Measurements from ENCODE around the gene CAPN12. TPM values are rescaled to one million over a fixed set of nuclear protein-coding genes. Genes with fewer than 3 reads are reported as not detected.

CAPN12 gene
- total and polyA plus RNA-seq, 2 of the 8 experiments (the other 6 are each of a cell fraction or from before 2014, with no cell fraction given) = 8.8 to 20.0 TPM

DNA sequence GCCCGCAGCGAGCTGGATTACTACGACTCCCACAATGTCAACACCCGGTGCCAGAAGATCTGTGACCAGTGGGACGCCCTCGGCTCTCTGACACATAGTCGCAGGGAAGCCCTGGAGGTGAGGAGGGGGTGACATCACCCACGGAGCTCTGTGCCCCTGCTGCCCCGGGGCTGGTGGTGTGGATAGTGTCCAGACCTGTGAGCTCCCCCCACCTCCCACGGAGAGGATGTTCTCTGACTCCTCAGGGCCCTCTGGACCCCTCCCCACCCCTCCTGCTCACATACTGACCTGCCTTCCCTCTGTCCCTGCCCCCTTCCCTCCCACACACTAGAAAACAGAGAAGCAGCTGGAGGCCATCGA is 20.7 kb downstream of the CAPN12 start:
- no peak overlapping the region for H4K91ac ChIP-seq (replicated peaks; ENCODE audit: insufficient read length, low read length)
- H3K23me2 ChIP-seq (ENCODE audit: low read depth, low read length) = no peaks in the 10 kb centered on the region; the same call in 1 of the 2 replicates
- no peaks in the 10 kb centered on the region for H3K4me1 ChIP-seq (replicated peaks in 1 of 4; ENCODE audit: control insufficient read depth in 3 of 4, insufficient read depth in 4 of 4, low read length in 3 of 4)
- no peak overlapping the region for H2BK5ac ChIP-seq (ENCODE audit: low read depth, low read length)
- H3K4me3 ChIP-seq (ENCODE audit: extremely low read depth in 1 of 4, insufficient read depth in 2 of 4, low read depth in 3 of 4, low read length in 4 of 4) = no peak overlapping the region
- FAIRE-seq = no peak
- H3K56ac ChIP-seq (replicated peaks; ENCODE audit: insufficient read length, low read depth, low read length) = no peak overlapping the region
- H4K5ac ChIP-seq (ENCODE audit: insufficient read length, low read depth, low read length) = no peak overlapping the region
- no peak overlapping the region for H3K23ac ChIP-seq (ENCODE audit: insufficient read length)
- no peak overlapping the region for H2BK12ac ChIP-seq (ENCODE audit: low read depth, low read length)
- H3K36me3 ChIP-seq (ENCODE audit: control insufficient read depth in 2 of 4, insufficient read depth in 4 of 4, low read length in 3 of 4) = peaks cover 30 to 82% (median 66%) of the 10 kb centered on the region in 4 experiments; a peak in 7 of 8 replicates
- H3K4ac ChIP-seq (replicated peaks; ENCODE audit: insufficient read length, low read depth, low read length) = no peak overlapping the region
- H2AK5ac ChIP-seq (ENCODE audit: low read depth, low read length) = no peak overlapping the region
- no peak overlapping the region for H2AFZ ChIP-seq (ENCODE audit: low read length)
- ChIA-PET CTCF (ENCODE audit: partially characterized antibody) (interaction anchor here (0.7 to 3.3 kb wide), 14 partner anchors 10 to 339 kb away, joined by 3 to 11 read pairs (median 4); no protein-coding TSS in a partner anchor), POLR2A (ENCODE audit: partially characterized antibody) (interaction anchor here (1.1 to 2.2 kb wide), 9 partner anchors 9 to 196 kb away, joined by 3 to 8 read pairs (median 4); partner anchors contain the start of genes ACTN4 and ECH1)
- H2BK15ac ChIP-seq (ENCODE audit: low read length) = no peak overlapping the region
- DNase-seq (ENCODE audit: low read depth in 1 of 2, low spot score in 2 of 2) = no peak
- WGBS, 2 experiments (ENCODE audit: extremely low coverage in 1 of 2, insufficient coverage in 1 of 2, insufficient read length in 1 of 2, insufficient replicate concordance in 2 of 2, low coverage in 1 of 2, low lambda C conversion rate in 2 of 2, missing lambda C conversion rate in 1 of 2) = 96% methylated on average over 9 of the region's 11 CpGs; no CpG with 5 or more reads in 1 of the 2 experiments
- H3K79me2 ChIP-seq (ENCODE audit: control insufficient read depth in 1 of 2, insufficient read depth in 2 of 2, low read length in 2 of 2) = no peaks in the 10 kb centered on the region
- H3K27me3 ChIP-seq (replicated peaks in 1 of 4; ENCODE audit: control insufficient read depth in 3 of 4, extremely low read depth in 1 of 4, insufficient read depth in 3 of 4, low read length in 3 of 4) = no peaks in the 10 kb centered on the region
- no peak overlapping the region for H2BK120ac ChIP-seq (replicated peaks; ENCODE audit: low read depth, low read length)
- peaks cover 4% of the 10 kb centered on the region; the same call in 1 of the 2 replicates for H3K79me1 ChIP-seq (ENCODE audit: low read depth, low read length)
- no peak overlapping the region for H3K9ac ChIP-seq (replicated peaks in 1 of 4; ENCODE audit: extremely low read depth in 1 of 4, low read depth in 3 of 4, low read length in 3 of 4)
- no peak overlapping the region for H3K18ac ChIP-seq (ENCODE audit: extremely low read depth, low read length)
- no peaks in the 10 kb centered on the region for H3K9me3 ChIP-seq (ENCODE audit: insufficient read depth in 2 of 2, low read depth in 1 of 2, low read length in 1 of 2)
- peaks cover 5 to 20% of the 10 kb centered on the region in 2 experiments for H4K20me1 ChIP-seq (replicated peaks in 1 of 2; ENCODE audit: control insufficient read depth in 1 of 2, insufficient read depth in 2 of 2, low read length in 2 of 2)
- no peak overlapping the region for H3K4me2 ChIP-seq (ENCODE audit: insufficient read depth in 1 of 2, low read depth in 2 of 2, low read length in 2 of 2)
- H4K8ac ChIP-seq (ENCODE audit: extremely low read depth, insufficient read depth, low read length) = no peak overlapping the region
- no peak overlapping the region for H3K14ac ChIP-seq (ENCODE audit: insufficient read length)
- H3K27ac ChIP-seq (ENCODE audit: low read depth, low read length) = no peak overlapping the region
- H2BK20ac ChIP-seq (ENCODE audit: low read length) = no peak overlapping the region
- no peak for TF ChIP-seq SP4 (IDR thresholded peaks at IDR 0.05; ENCODE audit: low read length)
- TF ChIP-seq CHD1 (IDR thresholded peaks at IDR 0.05; ENCODE audit: low read depth, low read length) = no peak
- TF ChIP-seq TAF1 (IDR thresholded peaks at IDR 0.05; ENCODE audit: low read depth, low read length) = no peak
